ENCODE measurements around the gene RFPL4AL1. TPM values are rescaled to one million over a fixed set of nuclear protein-coding genes. Genes with fewer than 3 reads are reported as not detected.
A peak's percentile ranks its signal among the peaks of the same experiment; 100 is the strongest.

Gene RFPL4AL1
- total RNA-seq, 1 experiment from 2014 or later: not detected

GRCh38 chr19:55795021-55795420, 26.1 kb downstream of the RFPL4AL1 start:
- H3K27me3 Mint-ChIP-seq (ENCODE audit: unreplicated experiment): no peaks in the 10 kb centered on the region
- H3K4me1 Mint-ChIP-seq (ENCODE audit: low read depth, unreplicated experiment): no peaks in the 10 kb centered on the region
- DNase-seq: no peak
- no peak overlapping the region for H3K27ac Mint-ChIP-seq (ENCODE audit: unreplicated experiment)
- H3K4me3 Mint-ChIP-seq (ENCODE audit: low read depth, unreplicated experiment): no peak overlapping the region
- H3K9me3 Mint-ChIP-seq (ENCODE audit: low read depth, unreplicated experiment): peaks cover 13% of the 10 kb centered on the region
- H3K36me3 Mint-ChIP-seq (ENCODE audit: insufficient read depth, unreplicated experiment): no peaks in the 10 kb centered on the region
- TF ChIP-seq CTCF (IDR thresholded peaks at IDR 0.05; ENCODE audit: unreplicated experiment): no peak
- CTCF ChIA-PET: no interaction called here
- intact Hi-C loops (cut with micrococcal nuclease; ENCODE audit: unreplicated experiment): no loop called here
- no TSS peak for BruUV-seq (replicated peaks)

GRCh38 chr19:55801416-55801815, 32.5 kb downstream of the RFPL4AL1 start:
- intact Hi-C loops (cut with micrococcal nuclease; ENCODE audit: unreplicated experiment): loop anchor here (10.0 kb wide), 2 partner anchors 117 to 147 kb away; partner anchors contain the start of gene U2AF2
- no peak for TF ChIP-seq CTCF (IDR thresholded peaks at IDR 0.05; ENCODE audit: unreplicated experiment)
- H3K9me3 Mint-ChIP-seq (ENCODE audit: low read depth, unreplicated experiment): peaks cover 8% of the 10 kb centered on the region
- no TSS peak for BruUV-seq (replicated peaks)
- H3K4me3 Mint-ChIP-seq (ENCODE audit: low read depth, unreplicated experiment): no peak overlapping the region
- no peaks in the 10 kb centered on the region for H3K4me1 Mint-ChIP-seq (ENCODE audit: low read depth, unreplicated experiment)
- peaks cover 9% of the 10 kb centered on the region for H3K27me3 Mint-ChIP-seq (ENCODE audit: unreplicated experiment)
- H3K36me3 Mint-ChIP-seq (ENCODE audit: insufficient read depth, unreplicated experiment): no peaks in the 10 kb centered on the region
- H3K27ac Mint-ChIP-seq (ENCODE audit: unreplicated experiment): no peak overlapping the region
- CTCF ChIA-PET: interaction anchor here (0.6 kb wide), 1 partner anchor 16 kb away, joined by 5 read pairs; no protein-coding TSS in a partner anchor
- DNase-seq: no peak

- Mint-ChIP-seq H3K27ac (ENCODE audit: unreplicated experiment) (no peak overlapping the region), H3K36me3 (ENCODE audit: insufficient read depth, unreplicated experiment) (no peaks in the 10 kb centered on the region), H3K4me3 (ENCODE audit: low read depth, unreplicated experiment) (no peak overlapping the region), H3K9me3 (ENCODE audit: low read depth, unreplicated experiment) (peaks cover 11% of the 10 kb centered on the region), H3K27me3 (ENCODE audit: unreplicated experiment) (peaks cover 9% of the 10 kb centered on the region), H3K4me1 (ENCODE audit: low read depth, unreplicated experiment) (no peaks in the 10 kb centered on the region)
- BruUV-seq (replicated peaks): no TSS peak
- DNase-seq: no peak
- intact Hi-C loops (cut with micrococcal nuclease; ENCODE audit: unreplicated experiment): loop anchor here (10.0 kb wide), 2 partner anchors 117 to 147 kb away; partner anchors contain the start of gene U2AF2
- CTCF ChIA-PET: no interaction called here
- no peak for TF ChIP-seq CTCF (IDR thresholded peaks at IDR 0.05; ENCODE audit: unreplicated experiment)
Measured at GRCh38 chr19:55802281-55802680, 33.4 kb downstream of the RFPL4AL1 start.

GRCh38 chr19:55809381-55810058, 40.6 kb downstream of the RFPL4AL1 start:
- intact Hi-C loops (cut with micrococcal nuclease; ENCODE audit: unreplicated experiment): loop anchor here (10.0 kb wide), 2 partner anchors 125 to 155 kb away; partner anchors contain the start of gene U2AF2

More at GRCh38 chr19:55809381-55810058, 40.6 kb downstream of the RFPL4AL1 start:
- H3K4me3 Mint-ChIP-seq (ENCODE audit: low read depth, unreplicated experiment): no peak overlapping the region
- H3K4me1 Mint-ChIP-seq (ENCODE audit: low read depth, unreplicated experiment): no peaks in the 10 kb centered on the region
- H3K27ac Mint-ChIP-seq (ENCODE audit: unreplicated experiment): no peak overlapping the region
- peaks cover 7% of the 10 kb centered on the region for H3K9me3 Mint-ChIP-seq (ENCODE audit: low read depth, unreplicated experiment)
- peak; percentile 56 for DNase-seq
- TF ChIP-seq CTCF (IDR thresholded peaks at IDR 0.05; ENCODE audit: unreplicated experiment): no peak
- BruUV-seq (replicated peaks): no TSS peak
- no peaks in the 10 kb centered on the region for H3K36me3 Mint-ChIP-seq (ENCODE audit: insufficient read depth, unreplicated experiment)
- peaks cover 9% of the 10 kb centered on the region for H3K27me3 Mint-ChIP-seq (ENCODE audit: unreplicated experiment)
- CTCF ChIA-PET: interaction anchor here (0.5 to 1.7 kb wide), 7 partner anchors 31 to 512 kb away, joined by 3 to 8 read pairs (median 3); no protein-coding TSS in a partner anchor
